Body of pancreas (tissue), 4 donors: Measurements from ENCODE around the gene TNIK.

ENCODE experiments used
- CTCF ChIP-seq, 7 experiments: fragments of 450-650 bp in 4 of 7; fragments of 200-600 bp in 3 of 7; sonication (generic) in 3 of 7; IDR thresholded peaks; one replicate each; pipeline ENCODE4 v1.5.1; 2016 to 2019; ENCODE audit warnings: antibody characterized with exemption in 7 of 7
- POLR2A ChIP-seq, 3 donors: fragments of 450-650 bp; IDR thresholded peaks; one replicate each; pipeline ENCODE4 v1.6.1; 2016; ENCODE audit warnings: antibody characterized with exemption in 3 of 3, mild to moderate bottlenecking in 2 of 3

DNA sequence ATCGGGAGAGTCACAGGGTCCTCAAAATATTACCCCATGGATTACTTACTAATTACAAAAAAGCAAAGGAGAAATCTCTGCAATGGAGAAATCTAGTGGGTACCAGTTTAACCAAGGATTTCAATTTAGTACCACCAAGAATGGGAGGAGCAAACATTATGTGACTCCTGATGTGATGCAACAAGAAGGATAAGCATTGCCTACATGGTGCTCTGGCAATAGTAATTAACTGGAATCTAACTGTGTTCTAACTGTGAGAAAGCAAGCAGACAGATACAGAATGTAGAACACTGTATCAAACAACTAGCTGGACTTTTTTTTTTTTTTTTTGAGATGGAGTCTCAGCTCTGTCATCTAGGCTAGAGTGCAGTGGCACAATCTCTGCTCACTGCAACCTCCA is 159.2 kb downstream of the TNIK start:
- TF ChIP-seq POLR2A (IDR thresholded peaks at IDR 0.05): no peak
- TF ChIP-seq CTCF (IDR thresholded peaks at IDR 0.05): no peak
